CD1c-positive myeloid dendritic cell (primary cell): ENCODE data around the gene C17orf114.

Source experiments
- DNase-seq: peaks from one replicate; pipeline ENCODE4 v3.0.0-alpha.2; 2016; ENCODE audit errors: extremely low spot score

C17orf114 gene

GRCh38 chr17:4788159-4788806 lies 13.8 kb downstream of the C17orf114 start:
- DNase-seq: no peak

- DNase-seq: no peak
Observed at GRCh38 chr17:4786516-4786915, 15.6 kb downstream of the C17orf114 start.

GRCh38 chr17:4786106-4786511 lies 16.0 kb downstream of the C17orf114 start, which contains the start of gene VMO1:
Gene VMO1 (minus strand): TSS chr17:4786364. CDS start chr17:4786352, 12 bp downstream.
- DNase-seq: peak; percentile 40

- DNase-seq: peak; percentile 26
Observed at GRCh38 chr17:4785311-4786105, 16.6 kb downstream of the C17orf114 start.

GRCh38 chr17:4782652-4783051 lies 19.5 kb downstream of the C17orf114 start:
- DNase-seq: peak; percentile 48

- no peak for DNase-seq
Observed at GRCh38 chr17:4780325-4780955, 21.7 kb downstream of the C17orf114 start.

- DNase-seq: no peak
Observed at GRCh38 chr17:4777969-4778760, 24.0 kb downstream of the C17orf114 start.

GRCh38 chr17:4772235-4772613 lies 29.9 kb downstream of the C17orf114 start:
- DNase-seq: no peak

GRCh38 chr17:4771519-4772234 lies 30.5 kb downstream of the C17orf114 start, which contains the start of gene TM4SF5:
Gene TM4SF5 (plus strand): TSS chr17:4771886. CDS start chr17:4771923, 37 bp downstream.
- no peak for DNase-seq

GRCh38 chr17:4769628-4770027 lies 32.5 kb downstream of the C17orf114 start:
- no peak for DNase-seq

GRCh38 chr17:4768298-4768697 lies 33.8 kb downstream of the C17orf114 start:
- DNase-seq: peak; percentile 87

- DNase-seq: peak; percentile 77
Observed at GRCh38 chr17:4766723-4767122, 35.4 kb downstream of the C17orf114 start.

- peak; percentile 96 for DNase-seq
Observed at GRCh38 chr17:4766201-4766600, 35.9 kb downstream of the C17orf114 start.

- peak; percentile 88 for DNase-seq
Observed at GRCh38 chr17:4764595-4764994, 37.5 kb downstream of the C17orf114 start.

GRCh38 chr17:4759776-4760236 lies 42.3 kb downstream of the C17orf114 start:
- peak; percentile 91 for DNase-seq

GRCh38 chr17:4753392-4753791 lies 48.7 kb downstream of the C17orf114 start:
- DNase-seq: no peak

GRCh38 chr17:4751932-4752331 lies 50.2 kb downstream of the C17orf114 start:
- peak; percentile 55 for DNase-seq
